ENCODE results near the gene MPP2. TPM values are rescaled to one million over a fixed set of nuclear protein-coding genes. Genes with fewer than 3 reads are reported as not detected.
A peak's percentile ranks its signal among the peaks of the same experiment; 100 is the strongest.

Gene MPP2
- total and polyA plus RNA-seq, 2 of the 13 experiments (the other 11 are each of a cell fraction or from before 2014, with no cell fraction given) = 0.20 to 1.7 TPM

DNA sequence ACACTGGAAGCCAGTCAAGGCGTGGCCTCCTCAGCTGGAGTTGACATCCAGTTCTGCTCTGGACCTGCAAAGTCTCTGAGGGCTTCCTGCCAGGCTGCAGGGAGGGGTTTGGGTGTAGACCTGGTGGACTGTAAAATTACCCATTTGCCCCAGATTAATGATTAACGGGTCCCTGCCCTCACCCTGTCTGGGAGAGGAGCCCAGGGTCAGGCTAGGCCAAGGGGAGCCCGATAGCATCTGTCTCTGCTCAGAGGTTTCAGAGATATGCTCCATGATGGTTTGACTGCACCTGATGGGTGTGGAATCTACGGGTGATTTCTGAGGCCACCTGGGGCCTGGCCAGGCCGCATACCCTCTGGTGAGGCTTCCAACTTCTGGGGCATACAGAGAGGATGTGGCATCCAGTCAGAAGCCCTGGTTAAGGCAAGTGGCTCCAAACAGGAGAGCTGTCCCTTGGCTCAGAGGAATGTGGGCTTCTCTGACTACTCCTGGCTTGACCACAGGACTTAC lies 23.8 kb upstream of the MPP2 start (continued):
- TF ChIP-seq, protein P1, sequence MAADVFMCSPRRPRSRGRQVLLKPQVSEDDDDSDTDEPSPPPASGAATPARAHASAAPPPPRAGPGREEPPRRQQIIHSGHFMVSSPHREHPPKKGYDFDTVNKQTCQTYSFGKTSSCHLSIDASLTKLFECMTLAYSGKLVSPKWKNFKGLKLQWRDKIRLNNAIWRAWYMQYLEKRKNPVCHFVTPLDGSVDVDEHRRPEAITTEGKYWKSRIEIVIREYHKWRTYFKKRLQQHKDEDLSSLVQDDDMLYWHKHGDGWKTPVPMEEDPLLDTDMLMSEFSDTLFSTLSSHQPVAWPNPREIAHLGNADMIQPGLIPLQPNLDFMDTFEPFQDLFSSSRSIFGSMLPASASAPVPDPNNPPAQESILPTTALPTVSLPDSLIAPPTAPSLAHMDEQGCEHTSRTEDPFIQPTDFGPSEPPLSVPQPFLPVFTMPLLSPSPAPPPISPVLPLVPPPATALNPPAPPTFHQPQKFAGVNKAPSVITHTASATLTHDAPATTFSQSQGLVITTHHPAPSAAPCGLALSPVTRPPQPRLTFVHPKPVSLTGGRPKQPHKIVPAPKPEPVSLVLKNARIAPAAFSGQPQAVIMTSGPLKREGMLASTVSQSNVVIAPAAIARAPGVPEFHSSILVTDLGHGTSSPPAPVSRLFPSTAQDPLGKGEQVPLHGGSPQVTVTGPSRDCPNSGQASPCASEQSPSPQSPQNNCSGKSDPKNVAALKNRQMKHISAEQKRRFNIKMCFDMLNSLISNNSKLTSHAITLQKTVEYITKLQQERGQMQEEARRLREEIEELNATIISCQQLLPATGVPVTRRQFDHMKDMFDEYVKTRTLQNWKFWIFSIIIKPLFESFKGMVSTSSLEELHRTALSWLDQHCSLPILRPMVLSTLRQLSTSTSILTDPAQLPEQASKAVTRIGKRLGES (CRISPR knock-in tag; IDR thresholded peaks at IDR 0.05; ENCODE audit: borderline replicate concordance) = no peak
- TF ChIP-seq ZNF460 (CRISPR knock-in tag; IDR thresholded peaks at IDR 0.05; ENCODE audit: borderline replicate concordance) = no peak
- TF ChIP-seq MIER2 (CRISPR knock-in tag; IDR thresholded peaks at IDR 0.05) = no peak
- no peak for TF ChIP-seq ZNF768 (CRISPR knock-in tag; IDR thresholded peaks at IDR 0.05)
- no peak for TF ChIP-seq NONO (IDR thresholded peaks at IDR 0.05)
- TF ChIP-seq NONO (CRISPR knock-in tag; conservative IDR thresholded peaks at IDR 0.05) = no peak
- TF ChIP-seq SATB2 (CRISPR knock-in tag; IDR thresholded peaks at IDR 0.05) = no peak
- TF ChIP-seq ZFP90 (CRISPR knock-in tag; IDR thresholded peaks at IDR 0.05; ENCODE audit: borderline replicate concordance) = no peak
- TF ChIP-seq ZBTB21 (CRISPR knock-in tag; IDR thresholded peaks at IDR 0.05) = no peak
- TF ChIP-seq ZFYVE20 (CRISPR knock-in tag; IDR thresholded peaks at IDR 0.05; ENCODE audit: borderline replicate concordance, low read depth) = no peak
- no peak for TF ChIP-seq NFE2L1 (CRISPR knock-in tag; IDR thresholded peaks at IDR 0.05; ENCODE audit: borderline replicate concordance)
- no peak for TF ChIP-seq NFRKB (IDR thresholded peaks at IDR 0.05)
- TF ChIP-seq HMG20A (CRISPR knock-in tag; IDR thresholded peaks at IDR 0.05; ENCODE audit: borderline replicate concordance) = no peak; the same call in 1 of the 2 replicates
- no peak for TF ChIP-seq PLRG1 (conservative IDR thresholded peaks at IDR 0.05)
- TF ChIP-seq, protein P2, sequence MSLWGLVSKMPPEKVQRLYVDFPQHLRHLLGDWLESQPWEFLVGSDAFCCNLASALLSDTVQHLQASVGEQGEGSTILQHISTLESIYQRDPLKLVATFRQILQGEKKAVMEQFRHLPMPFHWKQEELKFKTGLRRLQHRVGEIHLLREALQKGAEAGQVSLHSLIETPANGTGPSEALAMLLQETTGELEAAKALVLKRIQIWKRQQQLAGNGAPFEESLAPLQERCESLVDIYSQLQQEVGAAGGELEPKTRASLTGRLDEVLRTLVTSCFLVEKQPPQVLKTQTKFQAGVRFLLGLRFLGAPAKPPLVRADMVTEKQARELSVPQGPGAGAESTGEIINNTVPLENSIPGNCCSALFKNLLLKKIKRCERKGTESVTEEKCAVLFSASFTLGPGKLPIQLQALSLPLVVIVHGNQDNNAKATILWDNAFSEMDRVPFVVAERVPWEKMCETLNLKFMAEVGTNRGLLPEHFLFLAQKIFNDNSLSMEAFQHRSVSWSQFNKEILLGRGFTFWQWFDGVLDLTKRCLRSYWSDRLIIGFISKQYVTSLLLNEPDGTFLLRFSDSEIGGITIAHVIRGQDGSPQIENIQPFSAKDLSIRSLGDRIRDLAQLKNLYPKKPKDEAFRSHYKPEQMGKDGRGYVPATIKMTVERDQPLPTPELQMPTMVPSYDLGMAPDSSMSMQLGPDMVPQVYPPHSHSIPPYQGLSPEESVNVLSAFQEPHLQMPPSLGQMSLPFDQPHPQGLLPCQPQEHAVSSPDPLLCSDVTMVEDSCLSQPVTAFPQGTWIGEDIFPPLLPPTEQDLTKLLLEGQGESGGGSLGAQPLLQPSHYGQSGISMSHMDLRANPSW (CRISPR knock-in tag; IDR thresholded peaks at IDR 0.05; ENCODE audit: borderline replicate concordance) = no peak
- TF ChIP-seq HOXA7 (CRISPR knock-in tag; IDR thresholded peaks at IDR 0.05) = no peak
- TF ChIP-seq, protein P3, sequence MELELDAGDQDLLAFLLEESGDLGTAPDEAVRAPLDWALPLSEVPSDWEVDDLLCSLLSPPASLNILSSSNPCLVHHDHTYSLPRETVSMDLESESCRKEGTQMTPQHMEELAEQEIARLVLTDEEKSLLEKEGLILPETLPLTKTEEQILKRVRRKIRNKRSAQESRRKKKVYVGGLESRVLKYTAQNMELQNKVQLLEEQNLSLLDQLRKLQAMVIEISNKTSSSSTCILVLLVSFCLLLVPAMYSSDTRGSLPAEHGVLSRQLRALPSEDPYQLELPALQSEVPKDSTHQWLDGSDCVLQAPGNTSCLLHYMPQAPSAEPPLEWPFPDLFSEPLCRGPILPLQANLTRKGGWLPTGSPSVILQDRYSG (CRISPR knock-in tag; IDR thresholded peaks at IDR 0.05) = no peak
- TF ChIP-seq, protein P4, sequence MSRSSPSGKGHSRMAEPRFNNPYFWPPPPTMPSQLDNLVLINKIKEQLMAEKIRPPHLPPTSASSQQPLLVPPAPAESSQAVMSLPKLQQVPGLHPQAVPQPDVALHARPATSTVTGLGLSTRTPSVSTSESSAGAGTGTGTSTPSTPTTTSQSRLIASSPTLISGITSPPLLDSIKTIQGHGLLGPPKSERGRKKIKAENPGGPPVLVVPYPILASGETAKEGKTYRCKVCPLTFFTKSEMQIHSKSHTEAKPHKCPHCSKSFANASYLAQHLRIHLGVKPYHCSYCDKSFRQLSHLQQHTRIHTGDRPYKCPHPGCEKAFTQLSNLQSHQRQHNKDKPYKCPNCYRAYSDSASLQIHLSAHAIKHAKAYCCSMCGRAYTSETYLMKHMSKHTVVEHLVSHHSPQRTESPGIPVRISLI (CRISPR knock-in tag; IDR thresholded peaks at IDR 0.05; ENCODE audit: borderline replicate concordance) = no peak
- TF ChIP-seq ZNF776 (CRISPR knock-in tag; IDR thresholded peaks at IDR 0.05) = 0 out of 2 replicates have a peak, but pooled peaks have one; percentile 7
- no peak for TF ChIP-seq DR1 (CRISPR knock-in tag; IDR thresholded peaks at IDR 0.05)
- TF ChIP-seq ZNF264 (CRISPR knock-in tag; IDR thresholded peaks at IDR 0.05) = no peak
- TF ChIP-seq WIZ (CRISPR knock-in tag; IDR thresholded peaks at IDR 0.05) = no peak
- no peak for TF ChIP-seq ZNF772 (CRISPR knock-in tag; IDR thresholded peaks at IDR 0.05)
- TF ChIP-seq ZNF790 (CRISPR knock-in tag; IDR thresholded peaks at IDR 0.05; ENCODE audit: borderline replicate concordance) = no peak
- no peak for TF ChIP-seq ZNF354B (CRISPR knock-in tag; IDR thresholded peaks at IDR 0.05)

Measured in HepG2 (cell line).